ENCODE results near the gene BMERB1.
"Not testable (repeated sequence)": the region's sequence is repeated elsewhere in the genome, so short reads cannot be mapped to it uniquely, and the experiment has no call there.

Gene BMERB1

DNA sequence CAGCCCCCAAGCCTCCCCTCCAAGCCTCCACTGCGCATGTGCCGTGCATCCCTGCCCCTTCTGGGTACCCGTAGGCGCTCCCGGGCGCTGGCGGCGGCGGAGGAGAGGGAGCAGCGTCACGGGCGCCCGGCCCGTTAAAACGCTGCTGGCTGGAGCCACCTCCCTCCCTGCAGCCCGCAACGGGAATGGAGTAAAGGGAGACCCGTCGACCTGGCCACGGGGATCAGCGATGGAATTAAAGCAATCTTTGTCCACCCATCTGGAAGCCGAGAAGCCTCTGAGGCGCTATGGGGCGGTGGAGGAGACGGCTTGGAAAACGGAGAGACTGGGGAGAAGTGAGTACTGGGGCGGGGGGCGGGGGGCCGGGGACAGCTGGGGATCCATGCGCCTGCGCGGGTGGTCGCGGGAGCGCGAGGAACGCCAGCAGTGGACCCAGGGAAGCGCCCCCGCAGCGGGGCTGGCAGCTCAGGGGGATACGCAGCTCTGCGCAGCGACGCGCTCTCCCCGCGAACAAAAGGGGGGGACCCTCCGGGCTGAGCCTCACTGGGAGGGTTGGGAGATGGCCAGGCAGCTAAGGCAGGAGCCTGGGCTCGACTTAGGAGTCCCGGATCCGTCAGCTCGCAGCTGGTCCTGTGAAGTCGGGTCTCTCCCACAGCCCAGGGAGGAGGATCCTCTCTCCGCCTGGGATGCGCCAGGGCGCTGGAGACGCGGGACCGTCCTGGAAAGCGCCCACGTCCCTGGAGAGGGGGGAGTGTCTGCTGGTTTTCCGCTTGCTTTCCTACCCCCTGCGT is at the start of gene BMERB1:
Gene BMERB1, plus strand, starts transcription at position 164 of the 791 bp plus-strand sequence. Its CDS starts 66 bp downstream, at position 230.
- no peak for DNase-seq (ENCODE audit: low read depth)

DNA sequence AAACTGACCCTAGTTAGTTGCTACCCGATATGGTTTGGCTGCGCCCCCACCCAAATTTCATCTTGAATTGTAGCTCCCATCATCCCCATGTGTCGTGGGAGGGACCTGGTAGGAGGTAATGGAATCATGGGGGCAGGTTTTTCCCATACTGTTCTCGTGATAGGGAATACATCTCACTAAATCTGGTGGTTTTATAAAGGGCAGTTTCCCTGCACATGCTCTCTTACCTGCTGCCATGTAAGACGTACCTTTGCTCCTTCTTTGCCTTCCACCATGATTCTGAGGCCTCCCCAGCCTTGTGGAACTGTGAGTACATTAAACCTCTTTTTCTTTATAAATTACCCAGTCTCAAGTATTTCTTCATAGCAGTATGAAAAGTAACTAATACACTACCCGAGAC is 46.3 kb upstream of the BMERB1 start:
- not testable (repeated sequence) for DNase-seq (ENCODE audit: low read depth)

DNA sequence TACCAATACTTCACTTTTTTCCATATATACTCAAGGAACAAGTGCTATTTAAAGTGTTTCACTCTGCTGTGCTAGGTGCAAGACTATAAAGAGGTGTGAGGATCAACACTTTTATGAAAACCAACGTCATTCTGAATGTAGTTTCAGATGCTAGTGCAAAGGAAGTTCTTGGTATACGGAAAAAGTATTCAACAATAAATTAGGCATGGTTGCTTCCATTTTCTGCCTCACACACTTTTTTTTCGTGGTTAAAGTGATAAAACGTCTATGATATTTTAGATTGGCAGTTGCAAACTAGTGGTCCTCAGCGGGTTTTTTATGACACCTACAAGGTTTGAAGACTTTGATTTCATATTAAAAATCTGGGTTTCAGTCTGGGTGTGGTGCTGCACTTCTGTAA is 44.5 kb upstream of the BMERB1 start:
- DNase-seq (ENCODE audit: low read depth) = not testable (repeated sequence)

DNA sequence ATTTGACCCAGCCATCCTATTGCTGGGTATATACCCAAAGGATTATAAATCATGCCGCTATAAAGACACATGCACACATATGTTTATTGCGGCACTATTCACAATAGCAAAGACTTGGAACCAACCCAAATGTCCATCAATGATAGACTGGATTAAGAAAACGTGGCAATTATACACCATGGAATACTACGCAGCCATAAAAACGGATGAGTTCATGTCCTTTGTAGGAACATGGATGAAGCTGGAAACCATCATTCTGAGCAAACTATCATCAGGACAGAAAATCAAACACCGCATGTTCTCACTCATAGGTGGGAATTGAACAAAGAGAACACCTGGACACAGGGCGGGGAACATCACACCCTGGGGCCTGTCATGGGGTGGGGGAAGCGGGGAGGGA is 41.4 kb upstream of the BMERB1 start:
- DNase-seq (ENCODE audit: low read depth) = not testable (repeated sequence)

DNA sequence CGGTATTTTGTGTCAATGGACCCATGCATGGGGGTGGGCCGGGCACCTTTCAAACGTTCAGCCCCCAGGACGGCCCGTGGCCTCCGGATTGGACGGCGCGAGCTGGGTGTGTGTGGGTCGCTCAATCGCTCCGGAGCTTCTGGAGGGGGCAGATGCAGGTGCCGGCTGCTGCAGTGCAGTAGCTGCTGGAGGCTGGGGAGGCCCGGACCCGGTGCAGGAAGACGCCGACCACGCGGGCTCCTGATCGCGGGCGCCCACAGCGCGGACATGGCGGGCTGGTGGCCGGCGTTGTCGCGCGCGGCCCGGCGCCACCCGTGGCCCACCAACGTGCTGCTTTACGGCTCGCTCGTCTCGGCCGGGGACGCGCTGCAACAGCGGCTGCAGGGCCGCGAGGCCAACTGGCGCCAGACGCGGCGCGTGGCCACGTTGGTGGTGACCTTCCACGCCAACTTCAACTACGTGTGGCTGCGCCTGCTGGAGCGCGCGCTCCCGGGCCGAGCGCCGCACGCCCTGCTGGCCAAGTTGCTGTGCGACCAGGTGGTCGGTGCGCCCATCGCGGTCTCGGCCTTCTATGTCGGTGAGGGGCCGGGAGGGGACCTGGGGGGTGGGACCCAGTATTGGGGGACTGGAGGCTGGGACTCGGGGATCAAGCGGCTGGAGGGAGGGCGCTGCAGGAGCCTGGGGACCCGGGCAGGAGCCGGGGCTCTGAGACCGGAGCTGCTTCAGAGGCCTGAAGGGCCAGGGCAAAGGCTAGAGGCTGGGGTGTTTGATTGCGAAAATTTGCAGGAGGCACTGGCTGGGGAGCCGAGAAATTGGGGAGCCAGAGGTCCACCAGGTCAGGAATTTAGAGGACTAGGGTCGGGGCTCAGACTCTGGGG is 38.5 kb upstream of the BMERB1 start, which contains the start of gene MPV17L:
Gene MPV17L, plus strand, starts transcription at position 124 of the 878 bp plus-strand sequence. Its CDS starts 144 bp downstream, at position 268.
- DNase-seq (ENCODE audit: low read depth) = not testable (repeated sequence)

DNA sequence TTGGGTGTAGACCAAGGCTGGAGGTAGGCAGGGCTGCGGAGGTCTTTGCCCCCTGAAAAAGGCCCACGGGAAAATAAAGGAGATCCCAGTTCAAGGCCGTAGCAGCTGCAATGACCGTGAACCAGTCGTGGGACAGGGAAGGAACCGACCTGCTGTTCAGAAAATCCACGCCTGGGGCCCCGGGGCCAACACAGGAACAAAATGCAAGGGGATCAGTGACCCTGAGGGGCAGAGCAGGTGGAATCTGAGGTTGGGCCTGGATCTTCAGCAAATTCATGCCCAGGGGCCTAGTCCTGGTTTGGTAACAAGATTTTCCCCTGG is 37.9 kb upstream of the BMERB1 start:
- DNase-seq (ENCODE audit: low read depth) = not testable (repeated sequence)

DNA sequence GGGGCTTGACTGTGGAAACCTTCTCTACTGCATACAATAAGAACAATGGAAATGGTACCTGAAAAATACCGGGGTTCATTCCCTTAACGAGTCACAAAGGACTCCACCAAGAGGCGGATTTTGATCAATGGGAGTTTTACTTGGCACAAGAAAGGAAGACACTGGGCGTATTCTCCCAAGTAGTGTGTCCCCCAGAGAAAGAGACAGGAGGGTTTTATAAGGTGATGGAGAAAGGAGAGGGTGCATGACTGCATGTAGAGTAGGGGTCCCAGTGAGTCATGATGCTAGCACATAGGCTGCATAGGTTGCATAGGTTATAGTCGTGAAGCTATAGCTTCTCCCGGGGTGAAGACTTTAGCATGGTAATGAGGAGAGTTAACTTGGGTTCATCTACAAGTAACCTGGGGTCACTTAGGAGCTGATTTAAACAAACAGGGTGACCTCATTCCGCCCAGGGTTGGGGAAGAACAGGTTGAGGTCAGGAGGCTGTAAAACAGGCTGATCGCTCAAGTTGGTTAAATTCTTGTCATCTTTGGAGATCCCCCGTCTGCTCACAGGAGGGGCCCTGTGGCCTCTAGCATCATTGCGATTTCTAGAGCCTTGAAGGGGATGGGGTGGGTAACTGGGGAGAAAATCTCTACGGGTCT is 37.3 kb upstream of the BMERB1 start:
- no peak for DNase-seq (ENCODE audit: low read depth)

DNA sequence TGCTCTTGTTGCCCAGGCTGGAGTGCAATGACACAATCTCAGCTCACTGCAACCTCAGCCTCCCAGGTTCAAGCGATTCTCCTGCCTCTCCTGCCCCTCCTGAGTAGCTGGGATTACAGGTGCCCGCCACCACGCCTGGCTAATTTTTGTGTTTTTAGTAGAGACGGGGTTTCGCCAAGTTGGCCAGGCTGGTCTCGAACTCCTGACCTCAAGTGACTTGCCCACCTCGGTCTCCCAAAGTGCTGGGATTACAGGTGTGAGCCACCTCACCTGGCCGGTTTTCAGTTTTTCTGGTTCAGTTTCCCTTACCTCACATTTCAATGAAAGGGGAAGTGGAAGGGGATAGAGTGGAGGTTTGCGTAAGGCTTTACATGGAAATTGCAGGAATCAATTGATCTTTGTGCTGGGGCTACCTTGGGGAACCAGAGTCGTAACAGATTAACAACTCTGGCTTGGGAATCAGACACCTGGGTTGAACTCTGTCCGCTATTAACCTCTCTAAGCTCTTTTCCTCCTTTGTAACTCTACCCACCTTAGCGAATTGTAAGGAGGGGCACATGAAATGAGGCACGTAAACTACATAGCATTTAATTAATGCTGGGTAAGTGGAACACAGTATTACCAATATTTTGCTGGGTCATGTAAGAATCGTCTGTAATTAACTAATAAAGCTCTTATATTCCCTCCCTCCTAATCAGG is 35.6 kb upstream of the BMERB1 start:
- no peak for DNase-seq (ENCODE audit: low read depth)

DNA sequence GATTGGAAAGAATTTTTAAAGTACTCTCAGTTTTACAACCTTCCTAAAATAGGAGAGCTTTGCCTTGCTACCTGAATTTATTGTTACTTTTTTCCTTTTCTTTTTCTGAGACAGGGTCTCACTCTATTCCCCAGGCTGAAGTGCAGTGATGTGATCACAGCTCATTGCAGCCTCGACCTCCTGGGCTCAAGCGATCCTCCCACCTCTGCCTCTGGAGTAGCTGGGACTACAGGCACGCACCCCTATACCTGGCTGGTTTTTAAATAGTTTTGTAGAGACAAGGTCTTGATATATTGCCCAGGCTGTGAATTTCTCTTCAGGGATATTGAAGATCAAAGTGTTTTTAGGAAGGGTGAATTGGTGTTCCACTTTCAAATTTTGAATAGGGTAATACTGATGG is 35.1 kb upstream of the BMERB1 start:
- DNase-seq (ENCODE audit: low read depth) = no peak

DNA sequence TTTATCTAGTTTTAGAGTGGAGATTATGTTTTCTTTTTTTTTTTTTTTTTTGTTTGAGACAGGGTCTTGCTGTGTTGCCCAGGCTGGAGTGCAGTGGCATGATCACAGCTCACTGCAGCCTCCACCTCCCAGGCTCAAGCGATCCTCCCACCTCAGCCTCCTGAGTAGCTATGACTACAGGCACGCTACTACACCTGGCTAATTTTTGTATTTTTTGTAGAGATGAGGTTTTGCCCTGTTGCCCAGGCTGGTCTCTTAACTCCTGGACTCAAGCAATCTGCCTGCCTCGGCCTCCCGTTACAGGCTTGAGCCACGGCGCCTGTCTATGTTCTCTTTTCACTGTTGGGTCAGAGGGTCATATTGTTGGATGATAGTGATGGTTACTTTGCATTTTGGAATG is 34.1 kb upstream of the BMERB1 start:
- DNase-seq (ENCODE audit: low read depth) = not testable (repeated sequence)

DNA sequence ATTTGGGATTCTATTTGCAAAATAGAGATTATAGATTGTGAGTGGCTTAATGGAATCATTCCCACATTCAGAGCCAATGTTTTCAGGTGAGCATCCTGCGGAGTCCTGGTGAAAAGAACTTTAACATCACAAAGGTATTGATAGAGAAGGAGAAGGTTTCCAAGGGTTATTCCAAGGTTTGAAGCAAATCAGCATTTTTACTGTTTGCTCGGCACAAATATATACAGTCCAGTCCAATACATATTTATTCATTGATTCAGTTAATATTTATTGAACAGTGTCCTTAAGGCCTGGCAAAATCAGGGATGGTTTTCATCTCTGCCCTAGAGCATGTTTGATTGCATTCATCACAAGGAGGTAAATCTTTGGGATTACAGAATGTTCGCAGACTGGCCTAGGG is 32.4 kb upstream of the BMERB1 start:
- DNase-seq (ENCODE audit: low read depth) = no peak

DNA sequence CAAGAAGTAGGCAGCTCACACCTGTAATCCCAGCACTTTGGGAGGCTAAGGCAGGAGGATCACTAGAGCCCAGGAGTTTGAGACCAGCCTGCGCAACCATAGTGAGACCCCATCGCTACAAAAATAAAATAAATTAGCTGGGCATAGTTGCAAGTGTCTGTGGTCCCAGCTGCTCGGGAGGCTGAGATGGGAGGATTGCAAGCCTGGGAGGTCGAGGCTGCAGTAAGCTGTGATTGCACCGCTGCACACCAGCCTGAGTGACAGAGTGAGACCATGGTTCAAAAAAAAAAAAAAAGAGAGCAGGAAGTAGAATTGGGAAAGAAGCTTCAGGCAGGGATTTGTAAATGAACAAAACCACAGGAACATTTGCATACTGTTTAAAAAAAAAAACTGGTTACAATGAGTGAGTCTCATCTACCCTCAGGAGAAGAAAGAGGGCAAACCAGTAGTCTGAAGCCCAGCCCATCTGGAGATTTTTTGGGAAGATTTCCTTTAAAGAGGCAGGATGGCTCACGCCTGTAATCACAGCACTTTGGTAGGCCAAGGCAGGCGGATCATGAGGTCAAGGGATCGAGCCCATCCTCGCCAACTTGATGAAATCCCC is 30.9 kb upstream of the BMERB1 start:
- DNase-seq (ENCODE audit: low read depth) = no peak

DNA sequence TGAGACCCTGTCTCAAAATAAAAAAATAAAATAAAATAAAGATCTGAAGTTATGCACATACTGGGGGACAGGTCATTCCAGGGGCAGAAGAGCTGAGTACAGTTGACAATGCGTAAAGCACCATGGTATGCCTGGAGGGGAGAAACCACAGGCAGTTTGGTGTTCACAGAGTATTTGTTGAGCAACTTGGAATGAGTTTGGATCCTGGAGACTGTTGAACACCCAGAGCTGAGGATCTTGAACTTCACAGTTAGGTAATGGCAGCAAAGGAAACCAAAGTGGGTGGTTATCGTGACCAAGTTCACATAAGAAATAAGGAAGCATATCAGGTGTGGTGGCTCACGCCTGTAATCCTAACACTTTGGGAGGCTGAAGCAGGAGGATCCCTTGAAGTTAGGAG is 30.3 kb upstream of the BMERB1 start:
- DNase-seq (ENCODE audit: low read depth) = not testable (repeated sequence)

DNA sequence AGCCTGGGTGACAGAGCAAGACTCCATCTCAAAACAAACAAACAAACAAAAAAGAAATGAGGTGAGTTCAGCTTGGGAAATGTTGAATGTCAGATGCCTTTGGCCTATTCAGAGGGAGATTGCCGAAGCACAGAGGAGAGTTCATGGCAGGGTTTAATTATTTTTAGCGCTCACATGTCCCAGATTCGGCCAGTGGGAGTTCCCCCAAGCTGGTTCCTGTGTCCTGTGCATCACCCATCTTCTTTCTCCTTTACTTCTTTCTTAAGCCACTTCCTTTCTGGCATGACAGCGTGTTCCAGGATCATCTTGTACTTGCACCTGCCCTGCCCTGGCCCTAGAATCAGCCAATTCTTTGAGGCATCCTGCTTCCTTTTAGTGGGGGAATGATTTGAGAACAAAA is 29.6 kb upstream of the BMERB1 start:
- no peak for DNase-seq (ENCODE audit: low read depth)

DNA sequence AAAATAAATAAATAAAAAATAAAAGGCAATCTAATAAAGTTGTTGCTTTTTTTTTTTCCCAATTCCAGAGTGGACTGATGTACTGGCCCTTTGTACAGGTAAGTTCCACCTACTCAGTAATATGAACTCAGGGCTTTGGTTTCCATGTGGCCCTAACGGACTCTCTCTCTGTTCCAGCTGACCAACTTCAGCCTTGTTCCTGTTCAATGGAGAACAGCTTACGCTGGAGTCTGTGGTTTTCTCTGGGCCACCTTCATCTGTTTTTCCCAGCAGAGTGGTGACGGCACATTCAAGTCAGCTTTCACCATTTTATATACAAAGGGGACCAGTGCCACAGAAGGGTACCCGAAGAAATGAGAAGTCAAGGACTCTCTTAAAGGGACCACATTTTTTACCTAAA is 26.6 kb upstream of the BMERB1 start:
- not testable (repeated sequence) for DNase-seq (ENCODE audit: low read depth)

DNA sequence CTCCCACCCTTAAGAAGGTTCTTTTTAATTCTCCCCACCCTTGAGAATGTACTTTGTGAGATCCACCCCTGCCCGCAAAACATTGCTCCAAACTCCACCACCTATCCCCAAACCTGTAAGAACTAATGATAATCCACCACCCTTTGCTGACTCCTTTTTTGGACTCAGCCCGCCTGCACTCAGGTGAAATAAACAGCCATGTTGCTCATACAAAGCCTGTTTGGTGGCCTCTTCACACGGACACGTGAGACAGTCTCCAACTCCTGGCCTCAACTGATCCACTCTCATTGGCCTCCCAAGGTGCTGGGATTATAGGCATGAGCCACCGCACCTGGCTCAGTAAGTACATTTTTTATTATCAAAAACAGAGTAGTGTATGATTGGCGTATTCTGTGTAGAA is 24.9 kb upstream of the BMERB1 start:
- not testable (repeated sequence) for DNase-seq (ENCODE audit: low read depth)

DNA sequence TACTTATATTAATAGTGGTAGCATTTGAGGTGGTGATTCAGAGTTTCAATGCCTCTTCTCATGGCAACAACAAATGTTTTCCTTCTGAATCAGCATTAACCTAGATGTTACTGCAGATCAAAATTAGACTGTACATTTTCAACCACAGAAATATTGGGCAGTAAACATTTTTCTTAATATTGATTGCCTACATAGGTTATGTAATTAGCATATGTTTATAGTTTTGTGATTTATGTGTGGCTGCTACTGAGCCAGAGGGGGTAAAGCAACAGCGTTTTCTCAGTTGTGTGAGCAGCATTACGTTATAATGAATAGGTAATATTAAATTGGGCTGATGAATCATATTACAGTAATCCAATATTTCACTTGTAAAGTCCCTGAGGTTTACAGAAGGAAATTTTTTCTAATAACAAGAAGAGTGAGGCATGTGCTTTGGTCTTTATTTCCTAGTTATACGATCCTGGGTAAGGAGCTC is 18.8 kb upstream of the BMERB1 start:
- DNase-seq (ENCODE audit: low read depth) = no peak

DNA sequence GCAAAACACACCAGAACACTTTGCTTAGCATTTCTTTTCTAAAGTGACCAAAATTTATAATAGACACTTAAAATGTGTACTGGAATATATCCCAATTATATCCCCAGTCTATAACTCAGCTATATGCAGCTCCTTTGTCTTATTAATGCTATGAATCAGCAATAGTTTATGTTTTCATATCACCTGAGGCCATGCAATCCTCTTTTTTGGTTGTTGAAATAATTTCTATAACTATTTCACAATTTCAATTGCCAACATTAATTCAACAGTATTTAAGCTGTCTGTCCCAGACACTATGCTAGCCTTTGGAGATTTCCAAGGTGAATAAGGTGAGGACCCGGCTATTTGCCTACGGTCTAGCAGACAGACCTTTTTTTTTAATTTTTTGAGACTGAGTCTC is 17.2 kb upstream of the BMERB1 start:
- no peak for DNase-seq (ENCODE audit: low read depth)

DNA sequence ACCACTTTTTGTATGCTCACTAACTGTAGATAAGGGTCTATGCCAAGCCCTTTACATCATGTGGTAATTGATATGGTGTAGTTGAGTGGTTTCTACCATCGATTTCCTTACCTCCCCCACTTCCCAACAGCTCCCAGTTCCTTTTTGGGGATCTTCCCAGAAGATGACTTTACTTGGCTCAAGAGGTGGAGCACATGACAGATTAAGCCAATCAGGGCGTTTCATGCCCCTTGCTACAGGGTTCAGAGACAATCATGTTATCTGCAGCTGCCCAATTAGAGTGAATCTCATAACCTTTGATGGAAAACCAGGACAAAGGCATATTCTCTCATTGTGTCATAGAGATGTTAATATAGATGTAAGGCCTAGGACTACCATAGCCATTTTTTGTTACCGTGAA is 16.2 kb upstream of the BMERB1 start:
- DNase-seq (ENCODE audit: low read depth) = no peak

DNA sequence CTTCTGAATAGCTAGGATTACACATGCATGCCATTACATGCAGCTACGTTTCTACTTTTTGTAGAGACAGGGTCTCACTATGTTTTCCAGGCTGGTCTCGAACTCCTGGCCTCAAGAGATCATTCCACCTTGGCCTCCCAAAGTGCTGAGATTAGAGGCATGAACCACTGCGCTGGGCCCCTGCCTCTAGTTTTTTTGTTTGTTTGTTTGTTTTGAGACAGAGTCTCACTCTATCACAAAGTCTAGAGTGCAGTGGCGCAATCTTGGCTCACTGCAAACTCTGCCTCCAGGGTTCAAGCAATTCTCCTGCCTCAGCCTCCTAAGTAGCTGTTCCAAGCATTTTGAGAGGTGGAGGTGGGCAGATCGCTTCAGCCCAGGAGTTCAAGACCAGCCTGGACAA is 12.7 kb upstream of the BMERB1 start:
- not testable (repeated sequence) for DNase-seq (ENCODE audit: low read depth)

DNA sequence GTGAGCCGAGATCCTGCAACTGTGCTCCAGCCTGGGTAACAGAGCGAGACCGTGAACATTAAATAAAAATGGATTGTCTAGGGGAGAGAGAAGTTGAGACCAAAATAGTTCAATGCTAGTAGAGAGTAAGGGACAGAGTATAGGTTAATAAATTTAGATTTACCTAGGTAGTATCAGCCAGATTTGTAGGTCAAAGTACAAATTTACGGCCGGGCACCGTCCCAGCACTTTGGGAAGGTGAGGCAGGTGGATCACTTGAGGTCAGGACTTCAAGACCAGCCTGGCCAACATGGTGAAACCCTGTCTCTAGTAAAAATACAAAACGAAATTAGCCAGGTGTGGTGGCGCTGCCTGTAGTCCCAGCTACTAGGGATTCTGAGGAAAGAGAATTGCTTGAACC is 12.2 kb upstream of the BMERB1 start:
- no peak for DNase-seq (ENCODE audit: low read depth)
